Amniotic epithelial cell (primary cell): Measurements from ENCODE around the gene ADD2.
"Not testable (repeated sequence)": the region's sequence is repeated elsewhere in the genome, so short reads cannot be mapped to it uniquely, and the experiment has no call there.

ENCODE experiments used
- DNase-seq: peaks from one replicate; pipeline ENCODE4 v3.0.0-alpha.2; 2010; ENCODE audit warnings: low read depth

The ADD2 gene

GRCh38 chr2:70632388-70632787 is 135.6 kb downstream of the ADD2 start:
- no peak for DNase-seq

DNA sequence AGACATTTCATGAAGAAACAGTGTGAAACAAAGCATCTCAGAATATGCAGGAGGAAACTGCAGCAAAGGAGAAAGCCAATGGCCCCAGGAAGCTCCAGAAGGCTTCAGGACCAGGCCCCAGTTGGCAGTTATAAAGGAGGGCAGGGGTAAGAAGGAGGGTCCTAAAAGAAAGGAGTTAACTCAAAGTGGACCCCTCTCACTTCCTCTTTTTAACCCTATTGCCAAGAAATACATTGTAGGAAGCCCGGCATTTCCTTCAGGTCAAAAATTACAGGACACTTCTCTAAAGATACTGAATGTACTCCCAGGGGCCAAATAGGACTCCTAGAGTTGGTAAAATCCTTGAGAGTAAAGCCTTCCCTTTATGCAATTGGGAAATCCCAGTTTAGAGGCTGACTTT is 137.2 kb downstream of the ADD2 start:
- DNase-seq = no peak

GRCh38 chr2:70627211-70627898 is 140.6 kb downstream of the ADD2 start:
- DNase-seq = peak; percentile 23

GRCh38 chr2:70626254-70626990 is 141.6 kb downstream of the ADD2 start:
- no peak for DNase-seq

DNA sequence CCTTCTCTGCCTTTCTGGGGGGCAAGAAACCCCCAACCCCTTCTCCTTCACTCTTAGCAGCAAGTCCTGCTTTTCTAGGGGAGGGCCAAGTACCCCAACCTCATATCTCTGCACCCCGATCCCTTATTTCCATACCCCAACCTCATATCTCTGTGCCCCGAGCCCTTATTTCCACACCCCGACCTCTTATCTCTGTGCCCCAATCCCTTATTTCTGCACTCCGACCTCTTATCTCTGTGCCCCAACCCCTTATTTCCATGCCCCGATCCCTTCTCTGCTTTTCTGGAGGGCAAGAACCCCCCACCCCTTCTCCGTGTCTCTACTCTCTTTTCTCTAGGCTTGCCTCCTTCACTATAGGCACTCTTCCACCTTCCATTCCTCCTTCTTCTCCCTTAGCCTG is 146.5 kb downstream of the ADD2 start:
- not testable (repeated sequence) for DNase-seq

- DNase-seq = no peak
These were observed 148.0 kb downstream of the ADD2 start for GRCh38 chr2:70620020-70620419.

- no peak for DNase-seq
These were observed 148.8 kb downstream of the ADD2 start for GRCh38 chr2:70619167-70619566.

- DNase-seq = no peak
These were observed 151.8 kb downstream of the ADD2 start for GRCh38 chr2:70616168-70616694.

DNA sequence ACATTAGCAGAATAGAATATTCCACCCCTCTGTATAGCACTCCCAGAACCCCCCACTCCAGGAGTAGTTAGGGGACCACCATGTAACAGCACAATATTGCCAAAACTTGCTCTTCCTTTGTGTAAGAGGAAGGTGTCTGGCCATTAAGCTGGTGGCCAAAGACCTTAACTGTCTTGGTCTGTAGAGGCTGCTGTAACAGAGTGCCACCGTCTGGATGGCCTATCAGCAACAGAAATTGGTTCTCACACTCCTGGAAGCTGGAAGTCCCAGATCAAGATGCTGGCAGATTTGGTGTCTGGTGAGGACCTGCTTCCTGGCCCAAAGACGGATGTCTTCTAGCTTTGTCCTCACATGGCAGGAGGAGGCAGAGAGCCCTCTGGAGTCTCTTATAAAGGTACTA is 152.8 kb downstream of the ADD2 start:
- no peak for DNase-seq

DNA sequence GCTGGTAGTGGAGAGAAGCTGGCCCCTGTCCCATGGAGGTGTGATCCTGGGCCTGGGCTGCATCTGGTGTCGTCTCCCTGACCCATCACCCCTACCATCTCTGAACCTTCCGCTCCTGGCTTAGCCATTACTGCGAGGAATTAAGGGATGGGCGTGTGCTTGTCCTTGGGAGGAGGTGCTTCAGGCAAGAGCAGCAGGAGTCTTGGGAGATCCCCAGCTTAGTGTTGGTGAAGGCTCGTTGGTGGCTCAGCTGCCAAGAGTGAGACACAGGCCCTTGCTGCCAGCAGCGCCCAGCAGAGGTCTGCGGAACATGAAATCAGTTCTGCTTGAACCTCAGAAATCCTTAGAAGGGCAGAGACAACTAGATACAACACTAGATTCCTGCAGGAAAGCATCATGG is 154.5 kb downstream of the ADD2 start:
- no peak for DNase-seq

GRCh38 chr2:70612574-70612973 is 155.4 kb downstream of the ADD2 start:
- DNase-seq = no peak

DNA sequence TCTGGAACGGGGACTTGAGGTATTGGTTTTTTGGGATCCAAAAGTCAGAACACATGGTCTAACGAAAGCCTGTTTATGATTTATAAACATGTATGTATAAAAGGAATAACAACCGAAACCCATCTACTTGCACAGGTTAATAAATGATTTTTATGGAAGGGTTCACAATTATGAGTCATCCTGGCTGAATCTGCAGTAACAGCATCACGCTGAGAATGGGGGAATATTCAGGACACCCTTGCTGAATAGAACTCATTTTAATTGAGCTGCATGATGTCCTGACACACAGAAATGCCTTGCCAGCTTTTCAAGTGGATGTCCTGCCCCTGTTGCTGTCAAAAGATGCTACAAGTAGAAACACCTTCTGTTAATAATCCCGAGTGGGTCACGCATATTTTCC is 159.6 kb downstream of the ADD2 start:
- no peak for DNase-seq

GRCh38 chr2:70607121-70607561 is 160.9 kb downstream of the ADD2 start:
- no peak for DNase-seq
